A549 treated with CpdA at 1 μM for 4 hours (cell line): ENCODE data around the gene SUB1. TPM values are rescaled to one million over a fixed set of nuclear protein-coding genes. Genes with fewer than 3 reads are reported as not detected.

ENCODE experiments used
- total RNA-seq: library from RNA; stranded (reverse); fragments of 200-300 nt; extraction: Qiagen RNA extraction; gene quantifications from 5 replicates; pipeline ENCODE4 v1.2.3, GENCODE V29; 2022; ENCODE audit warnings: low read depth

SUB1 gene
- 210 to 276 TPM (median 258 TPM) in 5 replicates for total RNA-seq

GRCh38 chr5:32585446-32586275 lies at the start of gene SUB1:
TSS of gene SUB1 (plus strand) at chr5:32585557. CDS start at chr5:32588513, 2,956 bp downstream.

Other genes with a start within 250 kb of the SUB1 start
- gene ZFR, start 140.8 kb upstream of the SUB1 start, total RNA-seq: 56.2 to 73.9 TPM (median 58.9 TPM) in 5 replicates
- gene NPR3, start 125.8 kb downstream of the SUB1 start, total RNA-seq: 20.5 to 25.1 TPM (median 21.7 TPM) in 5 replicates